ENCODE measurements around the gene PARN. TPM values are rescaled to one million over a fixed set of nuclear protein-coding genes. Genes with fewer than 3 reads are reported as not detected.
"Not testable (repeated sequence)": the region's sequence is repeated elsewhere in the genome, so short reads cannot be mapped to it uniquely, and the experiment has no call there.

PARN gene
- total and polyA plus RNA-seq, 2 donors: 20.4 to 24.8 TPM

GRCh38 chr16:14553447-14553846 lies 76.6 kb downstream of the PARN start:
- Histone ChIP-seq H3K9me3 (ENCODE audit: control insufficient read depth in 2 of 2, insufficient read depth in 1 of 2, low read length in 1 of 2) (no peaks in the 10 kb centered on the region), H3K36me3 (ENCODE audit: control insufficient read depth in 2 of 2, insufficient read depth in 2 of 2, low read length in 1 of 2) (peaks cover 10 to 17% of the 10 kb centered on the region in 2 donors), H3K4me1 (ENCODE audit: control insufficient read depth in 2 of 2, insufficient read depth in 2 of 2, low read length in 2 of 2) (no peaks in the 10 kb centered on the region), H3K4me3 (ENCODE audit: low read length in 2 of 2) (no peak overlapping the region), H3K27ac (ENCODE audit: low read depth in 1 of 2, low read length in 1 of 2) (no peak overlapping the region), H3K27me3 (ENCODE audit: control insufficient read depth in 2 of 2, insufficient read depth in 1 of 2, low read length in 1 of 2) (no peaks in the 10 kb centered on the region)
- 87% methylated on average over 4 of the region's 4 CpGs for WGBS
- no peak for DNase-seq (ENCODE audit: low read depth in 6 of 9, low spot score in 9 of 9)

DNA sequence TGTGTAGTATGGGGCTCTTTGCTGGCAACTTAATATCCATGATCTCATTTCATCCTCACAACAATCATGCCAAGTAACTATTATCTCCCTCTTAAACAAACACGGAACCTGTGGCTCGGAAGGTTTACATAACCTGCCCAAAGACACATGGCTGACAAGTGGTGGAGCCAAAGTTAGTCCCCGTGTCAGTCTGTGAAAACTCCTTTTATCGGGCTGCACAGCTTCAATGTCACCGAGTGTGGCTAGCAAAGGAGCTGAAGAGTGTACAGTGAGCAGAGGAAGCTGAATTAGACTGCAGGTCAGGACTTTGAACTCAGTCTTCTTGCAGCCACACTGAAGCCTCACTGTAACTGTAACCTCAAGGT lies 80.3 kb downstream of the PARN start:
- no peaks in the 10 kb centered on the region for H3K27me3 ChIP-seq (ENCODE audit: control insufficient read depth in 2 of 2, insufficient read depth in 1 of 2, low read length in 1 of 2)
- WGBS: 94% methylated on average over 5 of the region's 5 CpGs
- H3K4me3 ChIP-seq (ENCODE audit: low read length in 2 of 2): no peak overlapping the region
- H3K36me3 ChIP-seq (ENCODE audit: control insufficient read depth in 2 of 2, insufficient read depth in 2 of 2, low read length in 1 of 2): peaks cover 12 to 20% of the 10 kb centered on the region in 2 donors
- H3K27ac ChIP-seq (ENCODE audit: low read depth in 1 of 2, low read length in 1 of 2): no peak overlapping the region
- no peak for DNase-seq (ENCODE audit: low read depth in 6 of 9, low spot score in 9 of 9)
- no peaks in the 10 kb centered on the region for H3K4me1 ChIP-seq (ENCODE audit: control insufficient read depth in 2 of 2, insufficient read depth in 2 of 2, low read length in 2 of 2)
- H3K9me3 ChIP-seq (ENCODE audit: control insufficient read depth in 2 of 2, insufficient read depth in 1 of 2, low read length in 1 of 2): no peaks in the 10 kb centered on the region

GRCh38 chr16:14548933-14549788 lies 80.9 kb downstream of the PARN start:
- H3K4me3 ChIP-seq (ENCODE audit: low read length in 2 of 2): no peak overlapping the region
- WGBS: 94% methylated on average over 3 of the region's 3 CpGs
- no peak overlapping the region for H3K27ac ChIP-seq (ENCODE audit: low read depth in 1 of 2, low read length in 1 of 2)
- peaks cover 14 to 20% of the 10 kb centered on the region in 2 donors for H3K36me3 ChIP-seq (ENCODE audit: control insufficient read depth in 2 of 2, insufficient read depth in 2 of 2, low read length in 1 of 2)
- no peaks in the 10 kb centered on the region for H3K4me1 ChIP-seq (ENCODE audit: control insufficient read depth in 2 of 2, insufficient read depth in 2 of 2, low read length in 2 of 2)
- DNase-seq (ENCODE audit: low read depth in 6 of 9, low spot score in 9 of 9): no peak
- no peaks in the 10 kb centered on the region for H3K27me3 ChIP-seq (ENCODE audit: control insufficient read depth in 2 of 2, insufficient read depth in 1 of 2, low read length in 1 of 2)
- H3K9me3 ChIP-seq (ENCODE audit: control insufficient read depth in 2 of 2, insufficient read depth in 1 of 2, low read length in 1 of 2): no peaks in the 10 kb centered on the region

- H3K27ac ChIP-seq (ENCODE audit: low read depth in 1 of 2, low read length in 1 of 2): no peak overlapping the region
- peaks cover 17 to 20% of the 10 kb centered on the region in 2 donors for H3K36me3 ChIP-seq (ENCODE audit: control insufficient read depth in 2 of 2, insufficient read depth in 2 of 2, low read length in 1 of 2)
- WGBS: 96% methylated on average over 7 of the region's 7 CpGs
- no peak overlapping the region for H3K4me3 ChIP-seq (ENCODE audit: low read length in 2 of 2)
- no peak for DNase-seq (ENCODE audit: low read depth in 6 of 9, low spot score in 9 of 9)
- peaks cover 0 to 6% of the 10 kb centered on the region in 2 donors for H3K9me3 ChIP-seq (ENCODE audit: control insufficient read depth in 2 of 2, insufficient read depth in 1 of 2, low read length in 1 of 2)
- no peaks in the 10 kb centered on the region for H3K27me3 ChIP-seq (ENCODE audit: control insufficient read depth in 2 of 2, insufficient read depth in 1 of 2, low read length in 1 of 2)
- no peaks in the 10 kb centered on the region for H3K4me1 ChIP-seq (ENCODE audit: control insufficient read depth in 2 of 2, insufficient read depth in 2 of 2, low read length in 2 of 2)
These were observed 84.6 kb downstream of the PARN start for GRCh38 chr16:14545346-14545884.

DNA sequence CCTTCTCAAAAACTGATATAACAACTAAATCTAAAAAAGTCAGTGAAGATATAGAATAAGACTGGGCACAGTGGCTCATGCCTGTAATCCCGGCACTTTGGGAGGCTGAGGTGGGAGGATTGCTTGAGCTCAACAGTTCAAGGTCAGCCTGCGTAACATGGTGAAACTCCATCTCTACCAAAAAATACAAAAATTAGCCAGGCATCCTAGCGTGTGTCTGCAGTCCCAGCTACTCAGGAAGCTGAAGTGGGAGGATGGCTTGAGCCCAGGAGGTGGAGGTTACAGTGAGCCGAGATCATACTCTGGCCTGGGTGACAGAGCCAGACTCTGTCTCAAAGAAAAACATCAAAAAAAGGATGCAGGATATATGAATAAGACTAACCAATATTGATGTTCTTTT lies 85.2 kb downstream of the PARN start:
- WGBS: 96% methylated on average over 4 of the region's 4 CpGs
- not testable (repeated sequence) for H3K27ac ChIP-seq (ENCODE audit: low read depth in 1 of 2, low read length in 1 of 2); H3K4me1 ChIP-seq (ENCODE audit: control insufficient read depth in 2 of 2, insufficient read depth in 2 of 2, low read length in 2 of 2); H3K9me3 ChIP-seq (ENCODE audit: control insufficient read depth in 2 of 2, insufficient read depth in 1 of 2, low read length in 1 of 2); H3K27me3 ChIP-seq (ENCODE audit: control insufficient read depth in 2 of 2, insufficient read depth in 1 of 2, low read length in 1 of 2); DNase-seq (ENCODE audit: low read depth in 6 of 9, low spot score in 9 of 9); H3K4me3 ChIP-seq (ENCODE audit: low read length in 2 of 2)
- peaks cover 16 to 17% of the 10 kb centered on the region in 2 donors for H3K36me3 ChIP-seq (ENCODE audit: control insufficient read depth in 2 of 2, insufficient read depth in 2 of 2, low read length in 1 of 2)

- Histone ChIP-seq H3K4me3 (ENCODE audit: low read length in 2 of 2) (no peak overlapping the region), H3K27me3 (ENCODE audit: control insufficient read depth in 2 of 2, insufficient read depth in 1 of 2, low read length in 1 of 2) (no peaks in the 10 kb centered on the region), H3K27ac (ENCODE audit: low read depth in 1 of 2, low read length in 1 of 2) (no peak overlapping the region), H3K9me3 (ENCODE audit: control insufficient read depth in 2 of 2, insufficient read depth in 1 of 2, low read length in 1 of 2) (peaks cover 0 to 6% of the 10 kb centered on the region in 2 donors), H3K36me3 (ENCODE audit: control insufficient read depth in 2 of 2, insufficient read depth in 2 of 2, low read length in 1 of 2) (peaks cover 11 to 14% of the 10 kb centered on the region in 2 donors), H3K4me1 (ENCODE audit: control insufficient read depth in 2 of 2, insufficient read depth in 2 of 2, low read length in 2 of 2) (no peaks in the 10 kb centered on the region)
- WGBS: 97% methylated on average over 2 of the region's 2 CpGs
- DNase-seq (ENCODE audit: low read depth in 6 of 9, low spot score in 9 of 9): no peak
These were observed 90.4 kb downstream of the PARN start for GRCh38 chr16:14539631-14540030.

DNA sequence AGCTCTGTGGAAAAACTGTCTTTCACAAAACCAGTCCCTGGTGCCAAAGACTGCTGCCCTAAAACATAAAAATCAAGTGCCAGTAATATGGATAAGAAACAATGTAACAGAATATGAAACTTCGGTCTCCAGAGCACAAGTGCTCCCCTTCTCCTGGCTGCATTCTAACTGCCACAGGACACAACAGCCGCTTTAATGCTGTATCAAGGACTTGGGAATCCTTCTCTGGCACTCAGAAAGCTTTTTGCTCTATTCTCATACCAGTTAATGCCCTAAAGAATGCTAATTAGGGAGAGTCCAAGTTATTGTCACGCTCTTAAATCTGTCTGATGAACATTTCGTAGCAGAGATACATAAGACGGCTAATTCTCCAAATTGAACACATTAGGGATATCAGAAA lies 90.9 kb downstream of the PARN start:
- Histone ChIP-seq H3K27ac (ENCODE audit: low read depth in 1 of 2, low read length in 1 of 2) (no peak overlapping the region), H3K4me3 (ENCODE audit: low read length in 2 of 2) (no peak overlapping the region), H3K4me1 (ENCODE audit: control insufficient read depth in 2 of 2, insufficient read depth in 2 of 2, low read length in 2 of 2) (no peaks in the 10 kb centered on the region), H3K9me3 (ENCODE audit: control insufficient read depth in 2 of 2, insufficient read depth in 1 of 2, low read length in 1 of 2) (peaks cover 0 to 6% of the 10 kb centered on the region in 2 donors), H3K27me3 (ENCODE audit: control insufficient read depth in 2 of 2, insufficient read depth in 1 of 2, low read length in 1 of 2) (no peaks in the 10 kb centered on the region), H3K36me3 (ENCODE audit: control insufficient read depth in 2 of 2, insufficient read depth in 2 of 2, low read length in 1 of 2) (peaks cover 11 to 12% of the 10 kb centered on the region in 2 donors)
- DNase-seq (ENCODE audit: low read depth in 6 of 9, low spot score in 9 of 9): no peak
- WGBS: 98% methylated on average over 5 of the region's 5 CpGs

- Histone ChIP-seq H3K4me3 (ENCODE audit: low read length in 2 of 2) (no peak overlapping the region), H3K4me1 (ENCODE audit: control insufficient read depth in 2 of 2, insufficient read depth in 2 of 2, low read length in 2 of 2) (no peaks in the 10 kb centered on the region), H3K36me3 (ENCODE audit: control insufficient read depth in 2 of 2, insufficient read depth in 2 of 2, low read length in 1 of 2) (peaks cover 11% of the 10 kb centered on the region in 2 donors), H3K27me3 (ENCODE audit: control insufficient read depth in 2 of 2, insufficient read depth in 1 of 2, low read length in 1 of 2) (no peaks in the 10 kb centered on the region), H3K27ac (ENCODE audit: low read depth in 1 of 2, low read length in 1 of 2) (no peak overlapping the region), H3K9me3 (ENCODE audit: control insufficient read depth in 2 of 2, insufficient read depth in 1 of 2, low read length in 1 of 2) (peaks cover 0 to 6% of the 10 kb centered on the region in 2 donors)
- 98% methylated on average over 7 of the region's 7 CpGs for WGBS
- DNase-seq (ENCODE audit: low read depth in 6 of 9, low spot score in 9 of 9): no peak
These were observed 91.5 kb downstream of the PARN start for GRCh38 chr16:14538604-14539003.

DNA sequence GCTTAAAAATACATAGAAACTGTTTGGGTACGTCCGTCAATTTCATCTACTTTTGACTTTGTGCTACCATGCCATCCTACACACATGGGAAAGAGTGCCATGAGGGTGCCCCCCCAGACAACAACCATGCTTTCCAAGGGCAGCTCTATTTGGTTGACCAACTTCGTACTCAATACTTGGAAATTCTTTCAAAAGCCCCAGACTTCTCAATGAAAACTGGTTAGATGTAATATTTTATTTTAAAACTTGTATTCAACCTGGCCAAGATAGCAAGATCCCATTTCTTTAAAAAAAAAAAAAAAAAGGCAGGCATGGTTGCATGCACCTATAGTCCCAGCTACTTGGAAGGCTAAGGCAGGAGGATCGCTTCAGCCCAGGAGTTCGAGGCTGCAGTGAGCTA lies 98.4 kb downstream of the PARN start:
- WGBS: over 99% methylated on average over 5 of the region's 5 CpGs
- Histone ChIP-seq H3K4me3 (ENCODE audit: low read length in 2 of 2) (no peak overlapping the region), H3K4me1 (ENCODE audit: control insufficient read depth in 2 of 2, insufficient read depth in 2 of 2, low read length in 2 of 2) (peaks cover 0 to 3% of the 10 kb centered on the region in 2 donors), H3K27ac (ENCODE audit: low read depth in 1 of 2, low read length in 1 of 2) (no peak overlapping the region), H3K36me3 (ENCODE audit: control insufficient read depth in 2 of 2, insufficient read depth in 2 of 2, low read length in 1 of 2) (peaks cover 0 to 6% of the 10 kb centered on the region in 2 donors), H3K9me3 (ENCODE audit: control insufficient read depth in 2 of 2, insufficient read depth in 1 of 2, low read length in 1 of 2) (no peaks in the 10 kb centered on the region), H3K27me3 (ENCODE audit: control insufficient read depth in 2 of 2, insufficient read depth in 1 of 2, low read length in 1 of 2) (no peaks in the 10 kb centered on the region)
- DNase-seq (ENCODE audit: low read depth in 6 of 9, low spot score in 9 of 9): no peak
